T-cell (primary cell): ENCODE measurements around the gene RAET1E. TPM values are rescaled to one million over a fixed set of nuclear protein-coding genes. Genes with fewer than 3 reads are reported as not detected.
"Not testable (repeated sequence)": the region's sequence is repeated elsewhere in the genome, so short reads cannot be mapped to it uniquely, and the experiment has no call there.

Experiments
- ATAC-seq, 4 experiments: fragments of 200-7000 bp in 3 of 4; fragments of 150-1000 bp in 1 of 4; cut with Tn5 transposase; replicated peaks in 1 of 4; 1 replicate in 3 of 4; 2 replicates in 1 of 4; pipeline ENCODE4 v1.10.0; 2021; ENCODE audit warnings: moderate library complexity in 3 of 4, mild to moderate bottlenecking in 2 of 4, moderate number of reproducible peaks in 1 of 4
- CTCF ChIA-PET, 2 donors: fragments of 300-600 bp; sonication (Branson Sonifier 250); formaldehyde crosslinking; loops; one replicate each; lab custom pipeline; 2022; ENCODE audit warnings: antibody characterized with exemption in 2 of 2; lab: Charles Lee
- POLR2A ChIA-PET, 2 donors: fragments of 300-600 bp; sonication (Branson Sonifier 250); formaldehyde crosslinking; loops; one replicate each; lab custom pipeline; 2022; ENCODE audit warnings: antibody characterized with exemption in 2 of 2; lab: Charles Lee
- DNase-seq, 35 experiments: peaks; one replicate each; pipeline versions ENCODE4 v3.0.0 to v3.0.0-alpha.2; 2013 to 2023
- H3K27ac ChIP-seq: one replicate; pipeline ENCODE4 v1.5.1; 2013; ENCODE audit warnings: low read length
- H3K27me3 ChIP-seq, 2 experiments: replicated peaks in 1 of 2; 1 replicate in 1 of 2; 2 replicates in 1 of 2; pipeline versions ENCODE4 v1.6.1 to v1.7.0; 2013; ENCODE audit warnings: low read length in 1 of 2, mixed read lengths in 1 of 2; ENCODE audit not compliant: control insufficient read depth in 2 of 2, insufficient read depth in 2 of 2; ENCODE audit errors: extremely low read depth in 1 of 2
- H3K36me3 ChIP-seq, 2 donors: 1 replicate in 1 of 2; 2 replicates in 1 of 2; pipeline versions ENCODE4 v1.6.1 to v1.7.0; 2013; ENCODE audit warnings: low read length in 1 of 2; ENCODE audit not compliant: control insufficient read depth in 2 of 2, insufficient read depth in 1 of 2; ENCODE audit errors: extremely low read depth in 1 of 2
- H3K4me1 ChIP-seq, 2 experiments: 1 replicate in 1 of 2; 2 replicates in 1 of 2; pipeline versions ENCODE4 v1.6.1 to v1.7.0; 2013; ENCODE audit warnings: low read length in 2 of 2, mixed read lengths in 1 of 2; ENCODE audit not compliant: insufficient read depth in 2 of 2, control insufficient read depth in 1 of 2; ENCODE audit errors: extremely low read depth in 1 of 2
- H3K4me3 ChIP-seq, 2 donors: 1 replicate in 1 of 2; 2 replicates in 1 of 2; pipeline versions ENCODE4 v1.5.1 to v1.7.0; 2013; ENCODE audit warnings: mild to moderate bottlenecking in 2 of 2, low read length in 1 of 2, moderate library complexity in 1 of 2; ENCODE audit not compliant: control insufficient read depth in 1 of 2; ENCODE audit errors: extremely low read depth in 1 of 2
- H3K9me3 ChIP-seq: 2 replicates; pipeline ENCODE4 v1.7.0; 2013
- H3K27ac Mint-ChIP-seq, 2 donors: one replicate each; pipeline ENCODE4 v1.8.0; 2020 to 2021; ENCODE audit warnings: mild to moderate bottlenecking in 2 of 2, mixed read lengths in 2 of 2
- H3K27me3 Mint-ChIP-seq, 2 donors: one replicate each; pipeline ENCODE4 v1.8.0; 2021 to 2022; ENCODE audit warnings: mixed read lengths in 2 of 2
- H3K36me3 Mint-ChIP-seq: one replicate; pipeline ENCODE4 v1.8.0; 2021; ENCODE audit warnings: mixed read lengths
- H3K4me1 Mint-ChIP-seq, 3 donors: one replicate each; pipeline ENCODE4 v1.8.0; 2020 to 2022; ENCODE audit warnings: mixed read lengths in 3 of 3, mild to moderate bottlenecking in 1 of 3
- H3K4me3 Mint-ChIP-seq, 3 donors: one replicate each; pipeline ENCODE4 v1.8.0; 2020 to 2022; ENCODE audit warnings: mild to moderate bottlenecking in 3 of 3, mixed read lengths in 3 of 3, moderate library complexity in 3 of 3
- H3K9me3 Mint-ChIP-seq, 3 donors: one replicate each; pipeline ENCODE4 v1.8.0; 2020 to 2022; ENCODE audit warnings: mixed read lengths in 3 of 3
- WGBS: methylation state at CpG from one replicate; pipeline ENCODE4 v1.1.5; 2013; ENCODE audit warnings: missing lambda C conversion rate; ENCODE audit not compliant: insufficient coverage; 5-methylcytosine and 5-hydroxymethylcytosine counted together
- total RNA-seq, 35 experiments: library from RNA in 6 of 35; stranded (reverse) in 6 of 35; fragments of 120-200 nt in 1 of 35; gene quantifications; one replicate each; pipeline versions ENCODE4 v1.2.1 to v1.2.4 and lab custom pipeline; 2013 to 2026

The RAET1E gene
- total RNA-seq, 5 donors from 2014 or later (not counting 1 experiment from before 2014, with no cell fraction given): not detected

GRCh38 chr6:149915970-149916865, 18.3 kb upstream of the RAET1E start:
- H3K4me3 ChIP-seq: no peak overlapping the region
- peaks cover 3 to 31% of the 10 kb centered on the region in 2 experiments for H3K27me3 ChIP-seq
- ChIA-PET CTCF (interaction anchor here in 1 of 2 donors (0.6 kb wide), 1 partner anchor 544 kb away, joined by 8 read pairs; no protein-coding TSS in a partner anchor), POLR2A (no interaction called here)
- H3K4me1 ChIP-seq: no peaks in the 10 kb centered on the region
- H3K4me1 Mint-ChIP-seq: no peaks in the 10 kb centered on the region
- H3K27me3 Mint-ChIP-seq: peaks cover 18 to 25% of the 10 kb centered on the region in 2 donors
- H3K9me3 ChIP-seq: no peaks in the 10 kb centered on the region
- H3K4me3 Mint-ChIP-seq: no peak overlapping the region
- ATAC-seq: no peak
- no peaks in the 10 kb centered on the region for H3K9me3 Mint-ChIP-seq
- no peaks in the 10 kb centered on the region for H3K36me3 Mint-ChIP-seq
- no peak overlapping the region for H3K27ac Mint-ChIP-seq
- no peak overlapping the region for H3K27ac ChIP-seq
- no peaks in the 10 kb centered on the region for H3K36me3 ChIP-seq
- 75% methylated on average over 8 of the region's 10 CpGs for WGBS
- no peak for DNase-seq

DNA sequence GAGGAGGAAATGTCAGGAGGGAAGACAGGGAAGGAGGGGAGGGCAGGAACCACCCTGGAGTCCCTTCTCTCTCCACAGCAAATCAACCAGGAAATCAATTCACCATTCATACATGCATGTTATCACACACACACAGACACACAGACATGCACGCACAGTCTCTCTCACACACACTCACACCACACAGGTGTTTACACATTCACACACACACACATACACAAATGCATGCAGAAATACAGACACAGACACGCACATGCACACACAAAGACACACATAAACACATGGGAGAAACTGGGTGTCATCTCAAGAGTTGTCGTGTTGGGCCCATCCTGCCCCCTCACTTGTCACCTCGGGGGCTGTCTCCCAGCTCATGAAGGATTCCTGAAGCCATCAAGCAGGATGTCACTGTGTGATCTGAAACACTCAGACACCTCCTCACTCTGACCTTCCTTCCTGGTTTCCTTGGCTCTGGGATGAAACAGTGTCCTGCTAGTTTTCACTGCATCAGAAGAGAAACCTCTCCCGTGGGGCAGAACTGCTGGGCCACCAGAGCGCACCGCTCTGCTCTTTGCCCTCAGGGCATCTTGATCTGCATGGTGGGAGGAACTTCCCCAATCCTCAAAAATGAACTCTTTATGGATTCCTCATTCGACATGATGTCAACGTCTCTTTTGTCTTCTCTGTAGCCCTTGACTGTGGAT, 15.8 kb upstream of the RAET1E start:
- H3K9me3 ChIP-seq: no peaks in the 10 kb centered on the region
- WGBS: 69% methylated on average over 7 of the region's 9 CpGs
- peaks cover 12 to 16% of the 10 kb centered on the region in 2 donors for H3K27me3 Mint-ChIP-seq
- no peaks in the 10 kb centered on the region for H3K4me1 Mint-ChIP-seq
- POLR2A ChIA-PET: no interaction called here
- CTCF ChIA-PET: no interaction called here
- ATAC-seq (no peak), DNase-seq (no peak)
- H3K27me3 ChIP-seq: peaks cover 0 to 38% of the 10 kb centered on the region in 2 experiments
- H3K36me3 Mint-ChIP-seq: no peaks in the 10 kb centered on the region
- H3K27ac Mint-ChIP-seq: no peak overlapping the region
- H3K4me3 ChIP-seq: no peak overlapping the region
- H3K4me3 Mint-ChIP-seq: no peak overlapping the region
- H3K9me3 Mint-ChIP-seq: peaks cover 0 to 4% (median 3%) of the 10 kb centered on the region in 3 donors
- no peak overlapping the region for H3K27ac ChIP-seq
- no peaks in the 10 kb centered on the region for H3K4me1 ChIP-seq
- H3K36me3 ChIP-seq: no peaks in the 10 kb centered on the region

GRCh38 chr6:149913085-149913484, 15.2 kb upstream of the RAET1E start:
- Histone ChIP-seq H3K27me3 (peaks cover 0 to 32% of the 10 kb centered on the region in 2 experiments), H3K9me3 (no peaks in the 10 kb centered on the region), H3K27ac (no peak overlapping the region), H3K36me3 (no peaks in the 10 kb centered on the region), H3K4me3 (no peak overlapping the region), H3K4me1 (no peaks in the 10 kb centered on the region)
- ChIA-PET CTCF (no interaction called here), POLR2A (no interaction called here)
- H3K4me3 Mint-ChIP-seq: no peak overlapping the region
- WGBS: 67% methylated on average over 1 of the region's 2 CpGs
- DNase-seq: no peak
- peaks cover 2 to 6% (median 6%) of the 10 kb centered on the region in 3 donors for H3K9me3 Mint-ChIP-seq
- no peak for ATAC-seq
- H3K27ac Mint-ChIP-seq: no peak overlapping the region
- peaks cover 8 to 13% of the 10 kb centered on the region in 2 donors for H3K27me3 Mint-ChIP-seq
- H3K4me1 Mint-ChIP-seq: no peaks in the 10 kb centered on the region
- H3K36me3 Mint-ChIP-seq: peaks cover 1% of the 10 kb centered on the region

GRCh38 chr6:149912680-149913079, 14.8 kb upstream of the RAET1E start:
- H3K4me3 ChIP-seq, ATAC-seq, H3K27ac ChIP-seq, H3K4me1 ChIP-seq, CTCF ChIA-PET, H3K4me3 Mint-ChIP-seq, H3K9me3 ChIP-seq, H3K36me3 ChIP-seq, H3K27ac Mint-ChIP-seq, DNase-seq, H3K36me3 Mint-ChIP-seq, POLR2A ChIA-PET, H3K27me3 Mint-ChIP-seq, H3K4me1 Mint-ChIP-seq: not testable (repeated sequence)
- no CpG with 5 or more reads among the region's 3 CpGs for WGBS
- H3K9me3 Mint-ChIP-seq: peaks cover 4 to 10% (median 9%) of the 10 kb centered on the region in 3 donors
- H3K27me3 ChIP-seq: peaks cover 0 to 31% of the 10 kb centered on the region in 2 experiments

DNA sequence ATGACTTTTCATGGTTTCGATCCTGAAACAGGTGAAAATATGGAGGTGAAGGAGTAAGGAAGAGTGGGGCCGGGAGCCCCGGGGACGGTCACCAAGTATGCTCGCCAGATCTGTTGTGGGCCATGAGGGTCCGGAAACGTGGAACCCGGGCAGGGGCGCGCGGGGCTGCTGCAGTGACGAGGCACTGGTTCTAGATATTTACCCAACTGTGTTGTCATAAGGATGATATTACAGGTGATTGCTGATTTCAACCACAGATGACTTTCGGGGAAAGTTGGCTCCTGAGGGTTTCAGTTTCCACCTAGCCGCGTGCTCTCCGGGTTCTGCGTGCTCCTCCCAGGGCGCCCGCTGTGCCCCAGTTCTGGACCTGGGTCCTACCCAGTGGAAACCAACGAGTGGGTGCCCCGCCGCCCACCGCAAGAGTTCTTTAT, 12.8 kb upstream of the RAET1E start:
- 79% methylated on average over 13 of the region's 23 CpGs for WGBS
- Mint-ChIP-seq H3K4me3 (no peak overlapping the region), H3K27ac (no peak overlapping the region), H3K27me3 (peaks cover 8 to 10% of the 10 kb centered on the region in 2 donors), H3K9me3 (peaks cover 4 to 10% (median 9%) of the 10 kb centered on the region in 3 donors), H3K36me3 (peaks cover 4% of the 10 kb centered on the region), H3K4me1 (no peaks in the 10 kb centered on the region)
- no peaks in the 10 kb centered on the region for H3K4me1 ChIP-seq
- no peak for DNase-seq
- POLR2A ChIA-PET: no interaction called here
- CTCF ChIA-PET: no interaction called here
- peaks cover 0 to 30% of the 10 kb centered on the region in 2 experiments for H3K27me3 ChIP-seq
- no peak for ATAC-seq
- H3K27ac ChIP-seq: no peak overlapping the region
- no peaks in the 10 kb centered on the region for H3K36me3 ChIP-seq
- no peaks in the 10 kb centered on the region for H3K9me3 ChIP-seq
- no peak overlapping the region for H3K4me3 ChIP-seq

DNA sequence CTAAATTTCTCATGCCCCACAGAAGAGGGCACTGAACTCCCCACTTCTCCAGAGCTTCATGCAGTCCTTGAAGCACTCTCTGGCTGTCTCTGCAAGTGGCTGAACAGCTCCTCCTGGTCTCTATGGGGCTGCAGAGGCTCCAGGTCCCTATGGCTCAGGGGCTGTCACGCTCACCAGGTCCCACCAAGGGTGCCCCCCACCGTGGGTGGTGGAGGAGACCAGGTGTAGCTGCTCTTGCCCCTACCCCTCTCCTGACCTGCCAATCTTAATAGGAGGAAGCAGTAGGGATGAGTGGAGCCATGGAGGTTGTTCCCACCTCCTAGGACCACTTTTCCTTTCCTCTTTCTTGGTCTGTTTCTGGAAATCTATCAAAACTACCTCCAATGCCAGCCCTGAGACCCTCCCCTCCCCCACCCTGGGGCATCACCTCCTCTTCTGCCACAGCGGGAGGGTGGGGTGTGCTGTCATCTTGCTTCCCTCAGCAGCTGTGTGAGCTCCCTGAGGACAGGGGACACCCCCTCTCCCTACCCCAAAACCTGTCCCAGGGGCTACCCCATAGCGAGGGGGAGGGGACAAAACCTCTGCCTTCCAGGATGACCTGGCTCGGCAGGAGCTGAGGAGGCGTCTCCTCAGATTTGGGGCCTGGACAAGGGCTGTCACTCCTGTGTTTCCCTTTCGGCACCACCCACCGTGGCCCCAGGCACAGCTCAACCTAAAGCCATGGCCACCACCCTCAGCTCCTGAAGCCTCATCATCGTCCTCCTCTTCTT, 12.0 kb upstream of the RAET1E start:
- Mint-ChIP-seq H3K4me1 (no peaks in the 10 kb centered on the region), H3K27ac (no peak overlapping the region), H3K27me3 (peaks cover 8 to 14% of the 10 kb centered on the region in 2 donors), H3K4me3 (no peak overlapping the region), H3K9me3 (peaks cover 4 to 10% (median 9%) of the 10 kb centered on the region in 3 donors), H3K36me3 (peaks cover 4% of the 10 kb centered on the region)
- WGBS: 97% methylated on average over 3 of the region's 9 CpGs
- POLR2A ChIA-PET: no interaction called here
- ATAC-seq: no peak
- Histone ChIP-seq H3K4me3 (no peak overlapping the region), H3K27ac (no peak overlapping the region), H3K9me3 (no peaks in the 10 kb centered on the region), H3K36me3 (no peaks in the 10 kb centered on the region), H3K27me3 (peaks cover 0 to 37% of the 10 kb centered on the region in 2 experiments), H3K4me1 (no peaks in the 10 kb centered on the region)
- CTCF ChIA-PET: no interaction called here
- no peak for DNase-seq
